Urinary bladder (tissue), 4 donors: ENCODE results near the gene TDRD1. TPM values are rescaled to one million over a fixed set of nuclear protein-coding genes. Genes with fewer than 3 reads are reported as not detected.

Experiments used
- DNase-seq: peaks from one replicate; pipeline ENCODE4 v3.0.0-alpha.2; 2015; ENCODE audit errors: extremely low spot score
- H3K27ac ChIP-seq: one replicate; pipeline ENCODE4 v1.5.1; 2013; ENCODE audit warnings: low read depth, mild to moderate bottlenecking, moderate library complexity
- H3K36me3 ChIP-seq: one replicate; pipeline ENCODE4 v1.6.1; 2013; ENCODE audit warnings: mild to moderate bottlenecking, moderate library complexity; ENCODE audit not compliant: insufficient read depth
- H3K4me1 ChIP-seq: one replicate; pipeline ENCODE4 v1.6.1; 2013; ENCODE audit warnings: mild to moderate bottlenecking, moderate library complexity; ENCODE audit not compliant: insufficient read depth
- H3K4me3 ChIP-seq: one replicate; pipeline ENCODE4 v1.5.1; 2013; ENCODE audit warnings: low read depth, low read length
- WGBS: extraction: QIAGEN DNeasy Blood & Tissue Kit; methylation state at CpG from one replicate; pipeline ENCODE4 v1.1.7; 2013; 5-methylcytosine and 5-hydroxymethylcytosine counted together
- polyA plus RNA-seq: library from polyadenylated mRNA; stranded (reverse); fragments of 200-250 nt; gene quantifications from one replicate; pipeline ENCODE4 v1.2.3, GENCODE V29; 2013
- total RNA-seq: library from RNA; depleted of rRNA; stranded (reverse); fragments of >200 nt; gene quantifications from one replicate; pipeline ENCODE4 v1.2.3, GENCODE V29; 2014
- donor health status: healthy with polysubstance abuse.
- donor health status: healthy.

Gene TDRD1
- total and polyA plus RNA-seq, 2 donors: 0.04 to 0.53 TPM

DNA sequence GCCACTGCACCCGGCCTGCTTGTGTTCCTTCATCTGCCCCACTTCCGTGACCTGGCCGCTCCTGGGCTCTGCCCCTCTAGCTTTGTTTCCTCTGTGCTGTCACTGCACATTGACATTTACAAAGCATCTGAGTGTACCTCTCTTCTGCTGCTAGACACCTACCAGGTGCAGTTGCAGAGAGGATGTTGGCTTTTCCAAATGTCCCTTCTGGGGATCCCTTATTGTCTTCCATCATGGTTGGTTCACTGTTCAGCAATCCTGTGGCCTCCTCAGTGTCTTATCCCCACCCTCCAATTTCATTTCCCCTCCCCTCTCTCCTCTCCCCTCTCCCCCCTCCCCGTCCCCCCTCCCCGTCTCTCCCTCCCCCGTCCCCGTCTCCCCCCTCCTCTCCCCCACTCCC lies 73.7 kb downstream of the TDRD1 start:
- no peak for DNase-seq
- Histone ChIP-seq H3K4me3 (no peak overlapping the region), H3K36me3 (no peaks in the 10 kb centered on the region), H3K4me1 (no peaks in the 10 kb centered on the region), H3K27ac (no peak overlapping the region)
- WGBS: 74% methylated on average over 4 of the region's 7 CpGs

DNA sequence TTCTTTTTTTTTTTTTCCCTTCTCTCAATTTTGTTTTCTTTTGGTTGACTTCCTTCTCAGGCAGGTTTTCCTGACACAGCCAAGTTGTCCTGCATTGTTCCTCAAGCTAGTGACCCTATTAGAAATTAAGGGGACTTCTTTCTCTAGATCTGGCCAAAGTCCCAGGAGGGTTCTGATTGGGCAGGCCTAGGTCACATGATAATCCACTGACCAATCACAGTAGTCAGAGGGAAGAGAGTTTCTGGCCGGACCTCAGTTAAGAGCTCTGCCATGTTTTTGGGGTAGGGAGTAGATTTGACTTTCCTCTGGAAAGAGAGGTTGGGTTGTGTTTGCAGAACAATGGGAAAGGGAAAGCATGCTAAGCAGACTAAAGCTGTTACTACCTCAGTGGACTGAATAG lies 76.1 kb downstream of the TDRD1 start:
- WGBS: 95% methylated on average over 1 of the region's 1 CpG
- no peak overlapping the region for H3K4me3 ChIP-seq
- no peaks in the 10 kb centered on the region for H3K36me3 ChIP-seq
- no peak overlapping the region for H3K27ac ChIP-seq
- no peaks in the 10 kb centered on the region for H3K4me1 ChIP-seq
- DNase-seq: no peak

DNA sequence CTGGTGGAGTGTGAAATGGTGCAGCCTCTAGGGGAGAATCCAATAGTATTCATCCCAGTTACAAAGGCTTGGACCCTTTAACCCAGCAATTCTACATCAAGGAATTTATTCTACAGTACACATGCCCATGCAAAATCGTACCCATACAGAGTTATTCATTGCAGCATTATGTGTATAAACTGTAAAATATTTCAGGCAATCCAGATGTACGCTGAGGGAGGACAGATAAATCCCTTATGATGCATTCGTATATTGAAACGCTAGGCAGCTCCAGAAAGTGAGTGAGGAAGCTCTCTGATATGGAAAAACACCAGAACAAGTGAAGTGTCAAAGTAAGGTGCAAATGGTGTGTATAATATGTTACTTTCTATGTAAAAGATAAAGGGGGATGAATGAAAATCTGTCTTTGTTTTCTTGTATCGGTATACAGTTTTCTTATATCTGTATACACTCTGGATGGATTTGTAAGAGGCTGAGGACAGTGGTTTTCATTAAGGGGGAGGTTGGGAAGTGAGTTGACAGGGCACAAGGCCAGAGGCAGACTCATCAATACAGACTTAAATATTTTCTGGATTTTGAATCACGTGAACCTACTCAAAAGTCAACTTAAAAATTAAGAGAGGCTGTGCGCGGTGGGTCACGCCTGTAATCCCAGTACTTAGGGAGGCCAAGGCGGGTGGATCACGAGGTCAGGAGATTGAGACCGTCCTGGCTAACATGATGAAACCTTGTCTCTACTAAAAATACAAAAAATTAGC lies 77.0 kb downstream of the TDRD1 start:
- no peaks in the 10 kb centered on the region for H3K36me3 ChIP-seq
- no peak overlapping the region for H3K4me3 ChIP-seq
- 70% methylated on average over 12 of the region's 12 CpGs for WGBS
- no peaks in the 10 kb centered on the region for H3K4me1 ChIP-seq
- no peak overlapping the region for H3K27ac ChIP-seq
- no peak for DNase-seq

DNA sequence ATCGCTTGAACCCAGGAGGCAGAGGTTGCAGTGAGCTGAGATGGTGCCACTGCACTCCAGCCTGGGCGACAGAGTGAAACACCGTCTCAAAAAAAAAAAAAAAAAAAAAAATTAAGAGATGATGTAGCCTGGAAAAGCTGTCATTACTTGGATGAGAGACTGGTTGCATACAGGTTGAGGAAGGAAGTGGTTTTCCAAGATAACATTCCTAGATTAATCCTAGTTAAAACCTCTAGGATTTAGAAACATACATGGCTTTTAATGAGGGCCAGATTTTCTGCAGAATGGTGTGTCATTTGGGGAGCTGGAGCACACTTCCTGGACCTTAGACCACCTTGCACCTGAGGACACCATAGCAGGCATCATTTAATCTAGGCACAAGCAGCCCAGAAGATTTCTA lies 77.7 kb downstream of the TDRD1 start:
- H3K4me3 ChIP-seq: no peak overlapping the region
- H3K27ac ChIP-seq: no peak overlapping the region
- no peak for DNase-seq
- 62% methylated on average over 3 of the region's 3 CpGs for WGBS
- H3K4me1 ChIP-seq: no peaks in the 10 kb centered on the region
- no peaks in the 10 kb centered on the region for H3K36me3 ChIP-seq

DNA sequence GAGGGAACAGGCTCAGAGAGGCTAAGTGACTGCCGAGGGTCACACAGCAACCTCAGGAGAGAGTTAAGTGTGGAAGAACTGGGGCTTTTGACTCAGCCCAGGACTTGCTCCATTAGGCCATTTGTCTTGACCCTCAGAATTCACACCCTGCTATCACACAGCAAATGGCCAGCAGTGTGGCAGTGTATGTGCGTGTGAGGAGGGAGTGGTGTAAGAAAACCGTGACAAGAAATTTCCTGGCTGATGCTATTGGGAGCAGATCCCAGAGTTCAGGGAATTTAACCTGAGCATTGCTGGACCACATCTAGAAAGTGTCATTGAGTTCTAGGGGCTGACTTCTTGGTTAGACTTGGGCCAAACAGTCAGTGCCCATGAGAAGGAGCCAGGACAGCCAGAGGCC lies 78.3 kb downstream of the TDRD1 start:
- no peaks in the 10 kb centered on the region for H3K4me1 ChIP-seq
- no peaks in the 10 kb centered on the region for H3K36me3 ChIP-seq
- no peak for DNase-seq
- H3K27ac ChIP-seq: no peak overlapping the region
- H3K4me3 ChIP-seq: no peak overlapping the region
- 52% methylated on average over 3 of the region's 3 CpGs for WGBS

DNA sequence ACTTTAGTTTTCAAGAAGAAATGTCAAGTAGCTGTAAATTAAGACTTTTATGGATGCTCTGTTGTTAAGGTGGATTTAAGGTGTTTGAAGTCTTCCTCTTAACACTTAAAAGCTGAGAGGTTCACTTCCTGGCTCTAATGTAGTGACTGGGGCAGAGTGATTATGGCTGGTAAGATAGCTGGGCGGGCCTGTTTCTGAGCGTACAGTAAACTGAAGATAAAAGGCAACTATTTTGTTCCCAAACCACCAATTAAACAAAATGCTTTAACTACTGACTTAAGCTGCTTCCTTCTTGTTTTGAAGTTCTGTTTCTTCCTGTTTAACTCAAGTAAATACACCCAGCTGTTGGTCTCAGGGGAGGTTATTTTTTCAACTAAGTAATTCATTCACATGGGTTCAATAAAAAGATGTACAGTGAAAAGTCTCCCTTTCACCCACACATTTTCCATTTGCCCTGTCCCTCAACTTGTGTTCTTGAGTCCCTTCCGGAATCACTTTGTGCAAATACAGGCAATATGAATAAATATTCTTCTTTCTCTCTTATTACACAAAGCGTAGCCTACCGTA lies 79.2 kb downstream of the TDRD1 start:
- no peak for DNase-seq
- H3K4me1 ChIP-seq: no peaks in the 10 kb centered on the region
- H3K4me3 ChIP-seq: no peak overlapping the region
- no peak overlapping the region for H3K27ac ChIP-seq
- H3K36me3 ChIP-seq: no peaks in the 10 kb centered on the region
- WGBS: 64% methylated on average over 5 of the region's 5 CpGs

DNA sequence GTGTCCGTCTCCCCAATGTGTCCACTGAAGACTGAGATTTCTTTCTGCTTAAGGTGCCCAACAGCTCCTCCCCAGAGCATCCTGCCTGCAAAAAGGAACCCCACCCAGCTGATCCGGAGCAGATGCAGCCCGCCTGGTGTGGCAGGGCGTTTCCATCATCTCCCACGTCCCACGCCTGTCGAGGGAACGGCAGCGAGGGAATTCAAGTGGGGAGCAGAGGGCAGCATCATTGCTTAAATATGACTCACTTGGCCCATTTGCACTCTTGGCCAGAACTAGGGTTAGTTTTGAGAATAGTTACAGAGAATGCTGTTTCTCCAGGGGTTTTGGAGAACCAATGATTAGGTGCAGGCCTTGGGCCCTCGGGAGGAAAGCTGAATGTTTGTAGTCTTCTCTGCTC lies 80.7 kb downstream of the TDRD1 start:
- Histone ChIP-seq H3K4me1 (no peaks in the 10 kb centered on the region), H3K27ac (no peak overlapping the region), H3K36me3 (no peaks in the 10 kb centered on the region), H3K4me3 (no peak overlapping the region)
- 64% methylated on average over 10 of the region's 10 CpGs for WGBS
- DNase-seq: no peak

DNA sequence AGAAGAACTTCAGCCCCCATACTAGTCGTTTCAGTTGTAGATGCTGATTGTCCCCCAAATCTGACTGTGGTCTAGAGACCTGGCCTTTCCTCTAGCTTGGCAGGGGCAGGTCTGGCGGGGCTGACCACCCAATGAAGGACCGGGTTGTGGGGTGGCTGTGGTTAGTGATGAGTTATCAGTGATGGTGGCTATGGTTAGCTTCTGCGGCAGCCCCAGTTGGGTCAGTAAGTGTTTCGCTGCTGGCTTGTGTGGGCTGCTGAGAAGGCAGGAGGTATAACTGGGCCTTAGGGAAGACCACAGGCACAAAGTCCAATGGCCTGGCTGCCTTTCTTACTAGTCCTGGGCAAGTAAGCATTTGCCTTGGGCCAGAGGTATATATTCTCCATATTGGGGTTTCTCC lies 81.2 kb downstream of the TDRD1 start:
- no peak overlapping the region for H3K27ac ChIP-seq

DNA sequence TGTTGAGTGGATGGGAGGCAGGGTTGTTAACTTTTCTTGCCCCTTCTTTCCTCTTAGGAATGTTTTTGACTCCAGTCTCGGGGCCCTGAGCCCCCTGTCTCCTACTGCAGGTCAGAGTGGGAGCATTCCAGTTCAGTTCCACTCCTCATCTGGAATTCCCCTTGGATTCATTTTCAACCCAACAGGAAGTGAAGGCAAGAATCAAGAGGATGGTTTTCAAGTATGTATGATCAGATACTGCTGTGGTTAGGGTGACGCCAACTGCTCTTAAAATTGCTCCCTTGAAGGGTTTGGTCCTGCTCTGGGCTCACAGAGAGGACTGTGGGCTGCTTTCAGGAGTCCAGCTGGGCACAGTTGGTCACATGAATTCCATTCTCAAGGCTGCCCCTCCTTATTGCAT lies 81.9 kb downstream of the TDRD1 start:
- H3K27ac ChIP-seq: no peak overlapping the region
- H3K4me1 ChIP-seq: no peaks in the 10 kb centered on the region
- 71% methylated on average over 2 of the region's 2 CpGs for WGBS
- H3K4me3 ChIP-seq: no peak overlapping the region
- H3K36me3 ChIP-seq: no peaks in the 10 kb centered on the region
- no peak for DNase-seq

More for the DNA sequence above, 81.2 kb downstream of the TDRD1 start:
- Histone ChIP-seq H3K4me1 (no peaks in the 10 kb centered on the region), H3K36me3 (no peaks in the 10 kb centered on the region), H3K4me3 (no peak overlapping the region)
- no peak for DNase-seq
- 92% methylated on average over 5 of the region's 5 CpGs for WGBS

DNA sequence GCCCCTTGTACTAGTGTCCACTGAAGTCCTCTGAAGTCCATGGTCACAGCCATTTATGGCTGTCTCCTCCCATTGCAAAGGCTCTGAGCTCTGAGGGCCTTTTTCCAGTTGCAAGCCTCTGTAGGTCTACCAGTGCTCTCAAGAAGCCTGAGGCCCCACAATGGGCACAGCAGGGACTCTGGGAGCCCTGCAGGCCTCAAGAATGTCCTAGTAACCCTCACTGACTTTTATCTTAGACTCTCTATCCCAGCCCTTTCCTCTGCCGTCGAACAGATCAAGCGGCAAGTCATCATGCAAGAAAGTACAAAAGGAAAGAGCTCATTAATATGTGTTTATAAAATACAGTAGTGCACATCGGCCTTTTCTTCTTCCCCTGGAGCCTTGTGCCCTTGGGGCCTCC lies 83.3 kb downstream of the TDRD1 start:
- no peak for DNase-seq
- Histone ChIP-seq H3K36me3 (no peaks in the 10 kb centered on the region), H3K27ac (no peak overlapping the region), H3K4me3 (no peak overlapping the region), H3K4me1 (no peaks in the 10 kb centered on the region)
- 70% methylated on average over 4 of the region's 4 CpGs for WGBS

DNA sequence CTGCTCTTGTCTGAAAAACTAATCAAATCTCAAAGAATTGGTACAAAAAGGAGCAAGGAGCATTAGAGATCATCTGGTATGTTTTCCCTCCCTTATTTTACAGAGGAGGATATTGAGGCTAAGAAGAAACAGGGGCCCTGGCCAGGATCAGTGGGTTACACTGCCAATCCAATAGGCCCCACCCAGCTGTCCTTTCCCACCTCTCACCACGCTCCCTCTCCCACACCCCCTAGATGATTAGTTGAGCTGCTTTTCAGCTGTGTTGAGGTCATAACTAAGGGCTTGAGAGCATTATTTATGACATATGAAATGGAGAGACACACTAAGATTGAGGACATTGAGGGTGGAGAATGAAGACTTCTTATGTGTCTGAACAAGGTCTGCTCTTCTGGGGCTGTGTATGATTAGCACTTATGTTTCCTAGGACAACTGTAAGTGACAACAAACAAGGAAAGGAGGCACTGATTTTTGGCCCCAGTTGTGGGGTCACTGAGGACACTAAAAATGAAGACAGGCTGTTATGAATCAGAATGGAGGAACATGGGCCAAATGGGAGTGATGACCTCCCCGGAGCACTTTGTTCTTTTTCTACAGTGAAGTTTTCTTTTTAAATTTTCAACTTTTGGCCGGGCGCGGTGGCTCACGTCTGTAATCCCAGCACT lies 86.4 kb downstream of the TDRD1 start:
- 73% methylated on average over 6 of the region's 6 CpGs for WGBS
- no peak for DNase-seq
- no peak overlapping the region for H3K27ac ChIP-seq
- no peaks in the 10 kb centered on the region for H3K4me1 ChIP-seq
- no peaks in the 10 kb centered on the region for H3K36me3 ChIP-seq
- H3K4me3 ChIP-seq: no peak overlapping the region

DNA sequence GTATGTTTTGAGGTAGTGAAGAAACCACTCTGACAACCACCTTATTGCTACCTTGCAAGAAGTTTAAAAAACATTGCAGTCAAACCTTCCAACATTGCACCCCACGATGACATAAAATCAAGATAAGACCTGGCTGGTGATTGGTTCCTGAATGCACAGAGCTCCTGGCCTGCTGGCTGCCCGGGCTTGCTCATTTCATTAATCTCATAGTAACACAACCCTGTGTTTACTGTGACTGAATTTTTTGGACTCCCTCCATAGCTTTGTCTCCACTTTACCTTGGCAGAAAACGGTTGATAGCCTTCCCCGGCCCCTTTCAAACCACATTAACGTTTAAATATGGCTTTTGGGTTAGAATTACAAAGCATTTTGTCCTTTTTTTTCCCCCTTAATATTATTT lies 87.4 kb downstream of the TDRD1 start:
- Histone ChIP-seq H3K4me3 (no peak overlapping the region), H3K36me3 (no peaks in the 10 kb centered on the region), H3K27ac (no peak overlapping the region), H3K4me1 (no peaks in the 10 kb centered on the region)
- 21% methylated on average over 5 of the region's 5 CpGs for WGBS
- no peak for DNase-seq

DNA sequence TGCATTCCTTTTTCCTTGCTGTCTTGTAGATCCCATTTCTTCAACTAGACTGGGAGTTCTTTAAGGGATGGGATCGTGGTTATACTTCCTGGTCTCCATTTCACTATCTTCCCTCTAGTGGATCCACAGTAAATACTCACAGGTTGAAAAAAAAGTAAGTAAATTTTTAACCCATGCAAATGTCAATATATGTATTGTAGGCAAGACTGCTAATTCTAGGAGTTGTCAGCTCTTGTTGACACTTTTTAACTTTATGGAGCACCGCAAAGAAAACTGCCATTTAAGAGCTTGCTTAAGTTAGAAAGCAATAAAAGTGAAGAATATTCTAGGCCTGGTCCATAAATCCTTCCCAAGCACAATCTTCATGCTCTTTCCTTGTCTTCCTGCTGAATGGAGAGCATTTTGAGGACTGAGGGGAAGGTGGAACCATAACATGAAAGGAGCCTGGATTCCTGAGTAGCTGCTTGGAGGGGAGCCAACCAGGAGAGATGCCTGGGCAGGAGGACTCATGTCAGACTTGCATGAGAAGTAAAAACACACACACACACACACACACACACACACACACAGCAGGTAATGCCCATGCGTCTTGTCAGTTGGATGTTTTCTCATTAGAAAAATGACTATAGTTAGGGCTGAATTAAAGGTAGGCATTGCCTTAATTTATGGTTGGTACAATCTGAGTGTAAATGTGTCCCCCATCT lies 92.1 kb downstream of the TDRD1 start:
- DNase-seq: peak; percentile 59
- H3K27ac ChIP-seq: no peak overlapping the region
- 81% methylated on average over 3 of the region's 3 CpGs for WGBS
- H3K4me3 ChIP-seq: no peak overlapping the region
- H3K4me1 ChIP-seq: no peaks in the 10 kb centered on the region
- H3K36me3 ChIP-seq: no peaks in the 10 kb centered on the region

DNA sequence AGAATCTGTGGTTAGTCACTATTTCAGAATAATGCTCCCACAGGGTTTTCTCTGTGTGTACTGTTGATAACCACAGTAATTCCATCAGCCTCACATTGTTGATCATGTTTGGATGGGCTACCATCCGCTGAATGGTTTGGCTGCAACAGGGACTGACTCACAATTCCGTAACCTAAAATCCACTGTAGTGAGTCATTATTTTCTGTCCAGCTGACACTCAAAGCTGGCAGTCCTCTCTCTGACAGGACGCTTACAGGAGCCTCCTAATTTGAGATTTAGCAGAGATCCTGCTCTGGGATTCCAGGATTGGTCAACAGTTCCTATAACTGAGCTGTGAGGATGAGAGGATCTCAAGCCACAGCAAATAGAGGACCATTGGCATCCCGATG lies 92.6 kb downstream of the TDRD1 start:
- no peaks in the 10 kb centered on the region for H3K4me1 ChIP-seq
- H3K36me3 ChIP-seq: no peaks in the 10 kb centered on the region
- no peak overlapping the region for H3K4me3 ChIP-seq
- DNase-seq: no peak
- 42% methylated on average over 4 of the region's 4 CpGs for WGBS
- H3K27ac ChIP-seq: no peak overlapping the region
